H1 (cell line): ENCODE results near the gene MSL3B.

ENCODE experiments used
- CTCF ChIA-PET: fragments of 300-600 bp; sonication (Branson Sonifier 250); formaldehyde crosslinking; loops from one replicate; lab custom pipeline; 2021; ENCODE audit not compliant: partially characterized antibody; lab: Charles Lee
- POLR2A ChIA-PET: fragments of 300-600 bp; sonication (Branson Sonifier 250); formaldehyde crosslinking; loops from one replicate; lab custom pipeline; 2021; ENCODE audit warnings: inconsistent platforms; ENCODE audit not compliant: partially characterized antibody; lab: Charles Lee
- DNase-seq, 2 experiments: peaks; one replicate each; pipeline versions ENCODE4 v3.0.0 to v3.0.0-alpha.2; 2010 to 2022; ENCODE audit warnings: low spot score in 2 of 2, low read depth in 1 of 2, mixed read lengths in 1 of 2
- FAIRE-seq: peaks from 2 replicates; lab custom pipeline; 2011; peaks lifted over from hg19 to GRCh38; lab: Jason Lieb, UNC
- H2AFZ ChIP-seq: 2 replicates; pipeline ENCODE4 v1.8.1; 2012; ENCODE audit warnings: low read length, inconsistent platforms
- H2AK5ac ChIP-seq: 2 replicates; pipeline ENCODE4 v1.6.1; 2013; ENCODE audit warnings: low read depth, low read length
- H2BK120ac ChIP-seq: replicated peaks from 2 replicates; pipeline ENCODE3; 2013; ENCODE audit warnings: low read depth, low read length, inconsistent platforms
- H2BK12ac ChIP-seq: 2 replicates; pipeline ENCODE4 v1.6.1; 2013; ENCODE audit warnings: low read depth, low read length
- H2BK15ac ChIP-seq: 2 replicates; pipeline ENCODE4 v1.6.1; 2013; ENCODE audit warnings: low read length
- H2BK20ac ChIP-seq: 2 replicates; pipeline ENCODE4 v1.6.1; 2013; ENCODE audit warnings: low read length
- H2BK5ac ChIP-seq: 2 replicates; pipeline ENCODE4 v1.6.1; 2013; ENCODE audit warnings: low read depth, low read length
- H3K14ac ChIP-seq: 2 replicates; pipeline ENCODE4 v1.6.1; 2013; ENCODE audit warnings: inconsistent platforms; ENCODE audit not compliant: insufficient read length
- H3K18ac ChIP-seq: 2 replicates; pipeline ENCODE4 v1.6.1; 2013; ENCODE audit warnings: low read length; ENCODE audit errors: extremely low read depth
- H3K23ac ChIP-seq: 2 replicates; pipeline ENCODE4 v1.6.1; 2013; ENCODE audit warnings: inconsistent platforms; ENCODE audit not compliant: insufficient read length
- H3K23me2 ChIP-seq: 2 replicates; pipeline ENCODE4 v1.6.1; 2013; ENCODE audit warnings: low read depth, low read length
- H3K27ac ChIP-seq: 2 replicates; pipeline ENCODE4 v1.6.1; 2011; ENCODE audit warnings: low read depth, low read length, inconsistent platforms
- H3K27me3 ChIP-seq, 4 experiments: replicated peaks in 1 of 4; 1 replicate in 1 of 4; 2 replicates in 3 of 4; pipeline versions ENCODE4 v1.6.1 to v1.8.1; 2011 to 2013; ENCODE audit warnings: low read length in 3 of 4, mild to moderate bottlenecking in 3 of 4, inconsistent platforms in 2 of 4, mixed read lengths in 2 of 4, moderate library complexity in 1 of 4; ENCODE audit not compliant: control insufficient read depth in 3 of 4, insufficient read depth in 3 of 4; ENCODE audit errors: extremely low read depth in 1 of 4
- H3K36me3 ChIP-seq, 4 experiments: 2 replicates each; pipeline versions ENCODE4 v1.6.1 to v1.8.1; 2011 to 2013; ENCODE audit warnings: mild to moderate bottlenecking in 4 of 4, low read length in 3 of 4, moderate library complexity in 2 of 4, control low read depth in 1 of 4, inconsistent platforms in 1 of 4; ENCODE audit not compliant: insufficient read depth in 4 of 4, control insufficient read depth in 2 of 4
- H3K4ac ChIP-seq: replicated peaks from 2 replicates; pipeline ENCODE3; 2013; ENCODE audit warnings: low read length, low read depth, mixed read lengths, inconsistent platforms; ENCODE audit not compliant: insufficient read length
- H3K4me1 ChIP-seq, 4 experiments: replicated peaks in 1 of 4; 1 replicate in 1 of 4; 2 replicates in 3 of 4; pipeline versions ENCODE4 v1.6.1 to v1.8.1; 2011 to 2013; ENCODE audit warnings: low read length in 3 of 4, inconsistent platforms in 2 of 4, mixed read lengths in 1 of 4; ENCODE audit not compliant: insufficient read depth in 4 of 4, control insufficient read depth in 3 of 4
- H3K4me2 ChIP-seq, 2 experiments: 2 replicates each; pipeline versions ENCODE4 v1.6.1 to v1.8.1; 2011 to 2013; ENCODE audit warnings: low read depth in 2 of 2, low read length in 2 of 2, control low read depth in 1 of 2, inconsistent platforms in 1 of 2, mild to moderate bottlenecking in 1 of 2; ENCODE audit not compliant: insufficient read depth in 1 of 2
- H3K4me3 ChIP-seq, 4 experiments: fragments of 200-600, 300-600 bp in 1 of 4; sonication (generic), shearing (Covaris generic), sonication (Bioruptor Twin) in 1 of 4; 2 replicates each; pipeline versions ENCODE4 v1.5.1 to v1.8.1; 2011 to 2016; ENCODE audit warnings: low read length in 4 of 4, low read depth in 3 of 4, control low read depth in 2 of 4, inconsistent platforms in 2 of 4, mild to moderate bottlenecking in 2 of 4, mixed read lengths in 1 of 4, moderate library complexity in 1 of 4; ENCODE audit not compliant: insufficient read depth in 2 of 4; ENCODE audit errors: extremely low read depth in 1 of 4
- H3K56ac ChIP-seq: replicated peaks from 2 replicates; pipeline ENCODE3; 2013; ENCODE audit warnings: low read depth, mild to moderate bottlenecking, mixed read lengths, low read length, inconsistent platforms; ENCODE audit not compliant: insufficient read length
- H3K79me1 ChIP-seq: 2 replicates; pipeline ENCODE4 v1.6.1; 2013; ENCODE audit warnings: low read depth, low read length, control low read depth
- H3K79me2 ChIP-seq, 2 experiments: 2 replicates each; pipeline versions ENCODE4 v1.6.1 to v1.8.1; 2012 to 2013; ENCODE audit warnings: low read length in 2 of 2, mild to moderate bottlenecking in 2 of 2, inconsistent platforms in 1 of 2; ENCODE audit not compliant: insufficient read depth in 2 of 2, control insufficient read depth in 1 of 2
- H3K9ac ChIP-seq, 4 experiments: replicated peaks in 1 of 4; 1 replicate in 1 of 4; 2 replicates in 3 of 4; pipeline versions ENCODE4 v1.6.1 to v1.8.1; 2011 to 2013; ENCODE audit warnings: low read depth in 3 of 4, low read length in 3 of 4, control low read depth in 2 of 4, mild to moderate bottlenecking in 2 of 4, moderate library complexity in 2 of 4, inconsistent platforms in 1 of 4; ENCODE audit errors: extremely low read depth in 1 of 4
- H3K9me3 ChIP-seq, 2 experiments: 2 replicates each; pipeline versions ENCODE4 v1.6.1 to v1.8.1; 2012 to 2013; ENCODE audit warnings: mild to moderate bottlenecking in 2 of 2, moderate library complexity in 2 of 2, control low read depth in 1 of 2, inconsistent platforms in 1 of 2, low read depth in 1 of 2, low read length in 1 of 2, mixed read lengths in 1 of 2; ENCODE audit not compliant: insufficient read depth in 2 of 2
- H4K20me1 ChIP-seq, 2 experiments: replicated peaks in 1 of 2; 2 replicates each; pipeline versions ENCODE3 to v1.8.1; 2011 to 2013; ENCODE audit warnings: inconsistent platforms in 2 of 2, low read length in 2 of 2, mild to moderate bottlenecking in 1 of 2; ENCODE audit not compliant: insufficient read depth in 2 of 2, control insufficient read depth in 1 of 2
- H4K5ac ChIP-seq: 2 replicates; pipeline ENCODE4 v1.6.1; 2013; ENCODE audit warnings: low read length, low read depth, mixed read lengths, inconsistent platforms; ENCODE audit not compliant: insufficient read length
- H4K8ac ChIP-seq: 2 replicates; pipeline ENCODE4 v1.8.0; 2013; ENCODE audit warnings: mild to moderate bottlenecking, moderate library complexity, low read length, inconsistent platforms; ENCODE audit not compliant: insufficient read depth; ENCODE audit errors: extremely low read depth
- H4K91ac ChIP-seq: replicated peaks from 2 replicates; pipeline ENCODE3; 2013; ENCODE audit warnings: low read length, mixed read lengths, inconsistent platforms; ENCODE audit not compliant: insufficient read length
- CBX5 ChIP-seq: fragments of 300-800, 300-1000 bp; sonication (generic); IDR thresholded peaks from 2 replicates; pipeline ENCODE4 v1.7.1; 2016; ENCODE audit warnings: antibody characterized with exemption, low read length, low read depth
- JUN ChIP-seq: IDR thresholded peaks from 2 replicates; pipeline ENCODE4 v1.6.1; 2011; ENCODE audit warnings: low read depth, mild to moderate bottlenecking, improper control_type of control experiment, low read length
- POLR2A ChIP-seq, 2 experiments: IDR thresholded peaks; 1 replicate in 1 of 2; 2 replicates in 1 of 2; pipeline ENCODE4 v1.6.1; 2011; ENCODE audit warnings: low read depth in 2 of 2, low read length in 2 of 2, mild to moderate bottlenecking in 2 of 2; ENCODE audit errors: control extremely low read depth in 1 of 2
- RAD21 ChIP-seq, 2 experiments: IDR thresholded peaks in 1 of 2; conservative IDR thresholded peaks in 1 of 2; 2 replicates each; pipeline ENCODE4 v1.6.1; 2011; ENCODE audit warnings: low read depth in 2 of 2, low read length in 2 of 2, improper control_type of control experiment in 1 of 2, inconsistent platforms in 1 of 2, mild to moderate bottlenecking in 1 of 2, moderate library complexity in 1 of 2
- SRF ChIP-seq: IDR thresholded peaks from 2 replicates; pipeline ENCODE4 v1.6.1; 2011; ENCODE audit warnings: mild to moderate bottlenecking, low read depth, low read length, moderate library complexity
- TBP ChIP-seq: IDR thresholded peaks from 2 replicates; pipeline ENCODE4 v1.6.1; 2011; ENCODE audit warnings: low read depth, low read length, improper control_type of control experiment
- WGBS, 2 experiments: shearing (Covaris generic) in 1 of 2; methylation state at CpG; one replicate each; pipeline versions ENCODE4 v1.1.6 to v1.1.7; 2013 to 2015; ENCODE audit warnings: low lambda C conversion rate in 2 of 2, mixed read lengths in 2 of 2, inconsistent platforms in 1 of 2, low coverage in 1 of 2, missing lambda C conversion rate in 1 of 2; ENCODE audit not compliant: insufficient replicate concordance in 2 of 2, insufficient coverage in 1 of 2, insufficient read length in 1 of 2; ENCODE audit errors: extremely low coverage in 1 of 2, missing lambda C conversion rate in 1 of 2; 5-methylcytosine and 5-hydroxymethylcytosine counted together
- TF ChIP-seq, protein P1 (sequence below): IDR thresholded peaks from 2 replicates; pipeline ENCODE4 v1.6.1; 2012; ENCODE audit warnings: inconsistent platforms

Gene MSL3B

DNA sequence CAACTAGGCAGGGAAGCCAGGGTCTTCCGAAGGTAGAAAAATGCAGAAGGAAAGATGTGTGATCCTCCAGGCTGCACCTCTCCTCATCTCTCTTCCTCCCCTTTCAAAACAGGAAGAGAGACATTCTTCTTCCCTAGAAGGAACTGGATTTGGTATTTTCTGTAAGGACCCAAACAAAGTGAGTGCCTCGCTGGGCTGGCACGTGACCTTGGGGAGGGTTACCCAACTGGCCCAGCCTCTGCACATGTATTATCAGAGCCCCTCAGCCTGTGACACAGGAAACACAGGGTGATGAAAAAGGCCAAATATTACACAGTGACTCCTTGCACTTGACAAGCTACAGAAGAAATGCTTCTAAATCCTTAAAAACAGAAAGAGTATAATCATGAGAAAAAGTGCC lies 16.1 kb downstream of the MSL3B start:
- no peak overlapping the region for H3K4ac ChIP-seq
- H3K4me2 ChIP-seq, result peak overlapping the region; percentile 17 to 94; a peak in 1 of 4 replicates
- H2AK5ac ChIP-seq, result no peak overlapping the region
- no peak overlapping the region for H4K5ac ChIP-seq
- H3K23me2 ChIP-seq, result peaks cover 7% of the 10 kb centered on the region
- peaks cover 3% of the 10 kb centered on the region; the same call in 1 of the 2 replicates for H3K79me1 ChIP-seq
- H2BK12ac ChIP-seq, result no peak overlapping the region
- H2BK120ac ChIP-seq, result no peak overlapping the region
- H3K9me3 ChIP-seq, result no peaks in the 10 kb centered on the region
- H3K79me2 ChIP-seq, result peaks cover 21 to 53% of the 10 kb centered on the region in 2 experiments
- H2BK20ac ChIP-seq, result no peak overlapping the region
- TF ChIP-seq, protein P1, sequence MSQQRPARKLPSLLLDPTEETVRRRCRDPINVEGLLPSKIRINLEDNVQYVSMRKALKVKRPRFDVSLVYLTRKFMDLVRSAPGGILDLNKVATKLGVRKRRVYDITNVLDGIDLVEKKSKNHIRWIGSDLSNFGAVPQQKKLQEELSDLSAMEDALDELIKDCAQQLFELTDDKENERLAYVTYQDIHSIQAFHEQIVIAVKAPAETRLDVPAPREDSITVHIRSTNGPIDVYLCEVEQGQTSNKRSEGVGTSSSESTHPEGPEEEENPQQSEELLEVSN, result no peak
- TF ChIP-seq TBP, result no peak
- TF ChIP-seq POLR2A (IDR thresholded peaks at IDR 0.05; ENCODE audit: control extremely low read depth in 1 of 2, low read depth in 2 of 2, low read length in 2 of 2), result no peak
- no peak for TF ChIP-seq JUN
- no peak for TF ChIP-seq CBX5
- TF ChIP-seq RAD21 (IDR thresholded peaks at IDR 0.05 in 1 of 2, conservative IDR thresholded peaks at IDR 0.05 in 1 of 2; ENCODE audit: low read depth in 2 of 2, low read length in 2 of 2), result no peak
- no peak for TF ChIP-seq SRF
- TF ChIP-seq, all 59 proteins: peak for 0
- peaks cover 5 to 10% of the 10 kb centered on the region in 2 experiments for H4K20me1 ChIP-seq
- POLR2A ChIA-PET, result interaction anchor here (1.5 kb wide), 1 partner anchor 8 kb away, joined by 3 read pairs; no protein-coding TSS in a partner anchor
- H3K4me1 ChIP-seq, result peaks cover 0 to 5% (median 2%) of the 10 kb centered on the region in 4 experiments; a peak in 4 of 7 replicates
- CTCF ChIA-PET, result no interaction called here
- H3K36me3 ChIP-seq, result peaks cover 37 to 61% (median 43%) of the 10 kb centered on the region in 4 experiments
- H3K23ac ChIP-seq, result no peak overlapping the region
- H3K27ac ChIP-seq, result no peak overlapping the region
- no peak for FAIRE-seq
- no peak overlapping the region for H2AFZ ChIP-seq
- no peak for DNase-seq
- H3K9ac ChIP-seq, result no peak overlapping the region; a peak in 1 of 7 replicates
- 90% methylated on average over 3 of the region's 3 CpGs; no CpG with 5 or more reads in 1 of the 2 experiments for WGBS, 2 experiments
- H4K8ac ChIP-seq, result no peak overlapping the region
- H3K4me3 ChIP-seq, result no peak overlapping the region; a peak in 2 of 8 replicates
- no peak overlapping the region for H3K56ac ChIP-seq
- H3K14ac ChIP-seq, result no peak overlapping the region
- H2BK5ac ChIP-seq, result no peak overlapping the region
- H4K91ac ChIP-seq, result no peak overlapping the region
- H3K18ac ChIP-seq, result no peak overlapping the region
- no peaks in the 10 kb centered on the region for H3K27me3 ChIP-seq
- no peak overlapping the region for H2BK15ac ChIP-seq
